K562 (cell line): ENCODE measurements around the gene CCDC97. TPM values are rescaled to one million over a fixed set of nuclear protein-coding genes. Genes with fewer than 3 reads are reported as not detected.

Source experiments
- ARHGAP35 ChIP-seq: fragments of 450-650 bp; IDR thresholded peaks from 2 replicates; pipeline ENCODE4 v1.6.1; 2018; ENCODE audit not compliant: partially characterized antibody
- CEBPG ChIP-seq, 3 experiments: fragments of 200-800 bp in 1 of 3; sonication (Bioruptor generic) in 1 of 3; sonication (generic) in 1 of 3; formaldehyde crosslinking in 1 of 3; IDR thresholded peaks in 2 of 3; conservative IDR thresholded peaks in 1 of 3; 2 replicates each; pipeline versions ENCODE4 v1.6.1 to v1.8.0; 2016 to 2022; ENCODE audit warnings: missing compliant biosample characterization in 2 of 3, missing genetic modification characterization in 2 of 3, mild to moderate bottlenecking in 1 of 3, missing genetic modification reagents in 1 of 3
- CREB3L1 ChIP-seq: fragments of 450-650 bp; IDR thresholded peaks from 2 replicates; pipeline ENCODE4 v1.6.1; 2014; ENCODE audit warnings: low read depth, mild to moderate bottlenecking, moderate library complexity, borderline replicate concordance
- CREBBP ChIP-seq: IDR thresholded peaks from one replicate; pipeline ENCODE4 v1.6.1; 2012; ENCODE audit warnings: low read depth, mild to moderate bottlenecking, control low read depth, inconsistent platforms, low read length
- ETV6 ChIP-seq, 3 experiments: fragments of 150-350 bp in 1 of 3; sonication (generic) in 1 of 3; formaldehyde crosslinking in 1 of 3; IDR thresholded peaks; 2 replicates each; pipeline versions ENCODE4 v1.6.1 to v1.8.0; 2014 to 2022; ENCODE audit warnings: borderline replicate concordance in 2 of 3, low read depth in 2 of 3, antibody characterized with exemption in 1 of 3, low read length in 1 of 3, mild to moderate bottlenecking in 1 of 3, missing genetic modification reagents in 1 of 3
- HDAC1 ChIP-seq, 2 experiments: fragments of 450-650 bp; IDR thresholded peaks; 2 replicates each; pipeline ENCODE4 v1.6.1; 2016 to 2017; ENCODE audit warnings: inconsistent platforms in 1 of 2, mild to moderate bottlenecking in 1 of 2, moderate library complexity in 1 of 2
- MAFG ChIP-seq: fragments of 450-650 bp; conservative IDR thresholded peaks from 2 replicates; pipeline ENCODE4 v1.6.1; 2016; ENCODE audit warnings: missing genetic modification characterization, missing compliant biosample characterization
- MAFK ChIP-seq: IDR thresholded peaks from 2 replicates; pipeline ENCODE4 v1.6.1; 2011; ENCODE audit warnings: low read length, improper control_type of control experiment
- MBD2 ChIP-seq: sonication (generic); IDR thresholded peaks from 2 replicates; pipeline ENCODE4 v1.6.1; 2016; ENCODE audit warnings: low read depth, borderline replicate concordance
- NFATC3 ChIP-seq: fragments of 450-650 bp; IDR thresholded peaks from 2 replicates; pipeline ENCODE4 v1.6.1; 2017; ENCODE audit warnings: mild to moderate bottlenecking
- PCBP2 ChIP-seq: fragments of 200-400 bp; formaldehyde crosslinking; IDR thresholded peaks from 2 replicates; pipeline ENCODE4 v1.6.1; 2018; ENCODE audit warnings: low read length, low read depth, mild to moderate bottlenecking, moderate library complexity; ENCODE audit not compliant: poor library complexity, severe bottlenecking
- RFX1 ChIP-seq: fragments of 450-650 bp; IDR thresholded peaks from 2 replicates; pipeline ENCODE4 v1.6.1; 2016; ENCODE audit warnings: mild to moderate bottlenecking, moderate library complexity
- SMAD2 ChIP-seq: fragments of 150-350 bp; IDR thresholded peaks from 2 replicates; pipeline ENCODE4 v1.6.1; 2014; ENCODE audit warnings: low read depth, mild to moderate bottlenecking, low read length
- TBP ChIP-seq: optimal IDR thresholded peaks from 2 replicates; pipeline ENCODE3; 2011; ENCODE audit warnings: low read depth, low read length, improper control_type of control experiment
- ZC3H8 ChIP-seq: fragments of 450-650 bp; IDR thresholded peaks from 2 replicates; pipeline ENCODE4 v1.6.1; 2017
- ZMIZ1 ChIP-seq, 2 experiments: fragments of 150-350 bp in 1 of 2; IDR thresholded peaks; 2 replicates each; pipeline ENCODE4 v1.6.1; 2012 to 2016; ENCODE audit warnings: low read depth in 2 of 2, low read length in 2 of 2, mild to moderate bottlenecking in 1 of 2, moderate library complexity in 1 of 2
- ZNF23 ChIP-seq: fragments of 250-450 bp; sonication (Bioruptor Pico); IDR thresholded peaks from 2 replicates; pipeline ENCODE4 v1.4.0; 2020; ENCODE audit warnings: mild to moderate bottlenecking
- ZNF277 ChIP-seq: fragments of 250-450 bp; sonication (Bioruptor Pico); IDR thresholded peaks from 2 replicates; pipeline ENCODE4 v1.8.0; 2022; ENCODE audit warnings: inconsistent platforms, mild to moderate bottlenecking, moderate library complexity, borderline replicate concordance
- ZNF282 ChIP-seq: sonication (generic); formaldehyde crosslinking; IDR thresholded peaks from 2 replicates; pipeline ENCODE4 v1.8.1; 2023; ENCODE audit warnings: missing genetic modification reagents
- ZNF589 ChIP-seq: fragments of 200-800 bp; sonication (Bioruptor generic); IDR thresholded peaks from 2 replicates; pipeline ENCODE4 v1.6.1; 2016; ENCODE audit warnings: low read depth, missing genetic modification characterization, missing compliant biosample characterization
- polyA plus RNA-seq, 8 experiments: library from polyadenylated mRNA; depleted of rRNA in 4 of 8; stranded (reverse) in 5 of 8; unstranded in 3 of 8; fragments of >200 nt; fragmentation: Nextera tagmentation in 2 of 8; fragmentation: Illumina TruSeq in 1 of 8; extraction: Ambion mirVana in 2 of 8; extraction: Trizol in 1 of 8; gene quantifications; 2 replicates each; pipeline versions ENCODE4 v1.2.1 to v1.2.3, GENCODE V29; 2011 to 2014; ENCODE audit warnings: inconsistent platforms in 1 of 8, missing spikeins in 1 of 8
- total RNA-seq, 7 experiments: library from RNA; depleted of rRNA in 6 of 7; stranded (reverse); fragments of >200 nt in 6 of 7; fragmentation: Illumina TruSeq in 2 of 7; extraction: Trizol in 2 of 7; gene quantifications; 2 replicates each; pipeline versions ENCODE4 v1.2.1 to v1.2.3, GENCODE V29; 2011 to 2021; ENCODE audit warnings: low replicate concordance in 1 of 7

Gene CCDC97
- total and polyA plus RNA-seq, 9 of the 15 experiments (the other 6 are each of a cell fraction or from before 2014, with no cell fraction given): 0.60 to 16.5 (median 7.0) TPM

- TF ChIP-seq ZMIZ1 (IDR thresholded peaks at IDR 0.05; ENCODE audit: low read depth in 2 of 2, low read length in 2 of 2) (peak in 1 of 2 experiments; percentile 21; a peak in 1 of 4 replicates), ZNF282 (CRISPR knock-in tag) (no peak), CREBBP (no peak), RFX1 (no peak), ZNF23 (CRISPR knock-in tag) (no peak), ETV6 (IDR thresholded peaks at IDR 0.05; ENCODE audit: borderline replicate concordance in 1 of 2, low read depth in 2 of 2, low read length in 1 of 2) (0 out of 4 replicates have a peak, but pooled peaks of 1 of the 2 experiments have one; percentile 62), ETV6 (CRISPR knock-in tag; IDR thresholded peaks at IDR 0.05; ENCODE audit: borderline replicate concordance) (no peak), TBP (no peak), ZC3H8 (no peak), ZNF589 (CRISPR knock-in tag) (peak; percentile 88; the same call in 1 of the 2 replicates), CEBPG (CRISPR knock-in tag; IDR thresholded peaks at IDR 0.05) (no peak), CEBPG (tag; conservative IDR thresholded peaks at IDR 0.05 in 1 of 2, IDR thresholded peaks at IDR 0.05 in 1 of 2) (no peak), SMAD2 (no peak), MAFG (tag) (peak; percentile 83), ZNF277 (CRISPR knock-in tag) (no peak), ARHGAP35 (no peak), MBD2 (peak; percentile 80), HDAC1 (IDR thresholded peaks at IDR 0.05) (peak in 1 of 2 experiments; percentile 91; a peak in 2 of 4 replicates), PCBP2 (no peak), CREB3L1 (0 out of 2 replicates have a peak, but pooled peaks have one; percentile 10), NFATC3 (no peak), MAFK (peak; percentile 67)
Observed at GRCh38 chr19:41323430-41324125, 13.6 kb downstream of the CCDC97 start (continued).
